IMR-90 (cell line): ENCODE measurements around the gene SRPK2. TPM values are rescaled to one million over a fixed set of nuclear protein-coding genes. Genes with fewer than 3 reads are reported as not detected.

Experiments used
- ATAC-seq: fragments of 200-7000 bp; cut with Tn5 transposase; 2 replicates; pipeline ENCODE4 v1.9.1; 2020; ENCODE audit warnings: low read depth, mild to moderate bottlenecking, moderate library complexity
- BruUV-seq: library from RNA; stranded (reverse); fragments of 400-500 nt; replicated peaks from 2 replicates; lab custom pipeline; 2021; lab: Mats Ljungman, UMichigan
- CTCF ChIA-PET: fragments of 300-600 bp; formaldehyde crosslinking; extraction: SDS; loops from one replicate; lab custom pipeline; 2021; ENCODE audit warnings: antibody characterized with exemption; lab: Yijun Ruan, JAX
- POLR2A ChIA-PET: fragments of 300-600 bp; sonication (Branson Sonifier 250); formaldehyde crosslinking; loops from one replicate; lab custom pipeline; 2022; ENCODE audit warnings: antibody characterized with exemption; ENCODE audit not compliant: unreplicated experiment; lab: Charles Lee
- DNase-seq: peaks from one replicate; pipeline ENCODE4 v3.0.0; 2013
- H2AFZ ChIP-seq: replicated peaks from 2 replicates; pipeline ENCODE3; 2013; ENCODE audit warnings: low read length, mild to moderate bottlenecking; ENCODE audit not compliant: poor library complexity
- H2AK5ac ChIP-seq: 2 replicates; pipeline ENCODE4 v1.6.1; 2013; ENCODE audit warnings: low read depth, low read length, inconsistent platforms
- H2AK9ac ChIP-seq: replicated peaks from 2 replicates; pipeline ENCODE3; 2013; ENCODE audit warnings: mild to moderate bottlenecking, low read depth, low read length, moderate library complexity; ENCODE audit not compliant: poor library complexity
- H2BK120ac ChIP-seq: 2 replicates; pipeline ENCODE4 v1.6.1; 2013; ENCODE audit warnings: low read depth, low read length, inconsistent platforms
- H2BK15ac ChIP-seq: 3 replicates; pipeline ENCODE4 v1.6.1; 2013; ENCODE audit warnings: low read depth, low read length, inconsistent platforms
- H2BK20ac ChIP-seq: 2 replicates; pipeline ENCODE4 v1.6.1; 2013; ENCODE audit warnings: low read depth, mild to moderate bottlenecking, inconsistent platforms, low read length, moderate library complexity
- H2BK5ac ChIP-seq: 2 replicates; pipeline ENCODE4 v1.6.1; 2013; ENCODE audit warnings: mild to moderate bottlenecking, low read depth, low read length, inconsistent platforms; ENCODE audit not compliant: poor library complexity, severe bottlenecking
- H3K14ac ChIP-seq: replicated peaks from 2 replicates; pipeline ENCODE4 v1.6.1; 2013; ENCODE audit warnings: low read depth, low read length, inconsistent platforms
- H3K18ac ChIP-seq: 2 replicates; pipeline ENCODE4 v1.6.1; 2013; ENCODE audit warnings: low read depth, low read length, control low read depth
- H3K23ac ChIP-seq: 2 replicates; pipeline ENCODE4 v1.6.1; 2013; ENCODE audit warnings: low read depth, low read length, inconsistent platforms
- H3K27ac ChIP-seq: 2 replicates; pipeline ENCODE4 v1.5.1; 2013; ENCODE audit warnings: mild to moderate bottlenecking, control low read depth, low read length; ENCODE audit not compliant: insufficient read depth
- H3K27me3 ChIP-seq: 2 replicates; pipeline ENCODE4 v1.6.1; 2013; ENCODE audit warnings: low read length; ENCODE audit not compliant: control insufficient read depth, insufficient read depth
- H3K36me3 ChIP-seq: 2 replicates; pipeline ENCODE4 v1.6.1; 2013; ENCODE audit warnings: low read length, mixed read lengths; ENCODE audit not compliant: control insufficient read depth, insufficient read depth
- H3K4ac ChIP-seq: 2 replicates; pipeline ENCODE4 v1.6.1; 2013; ENCODE audit warnings: low read depth, low read length, inconsistent platforms
- H3K4me1 ChIP-seq: 2 replicates; pipeline ENCODE4 v1.6.1; 2013; ENCODE audit warnings: low read length, mixed read lengths; ENCODE audit not compliant: control insufficient read depth, insufficient read depth
- H3K4me2 ChIP-seq: 2 replicates; pipeline ENCODE4 v1.6.1; 2013; ENCODE audit warnings: low read depth, mild to moderate bottlenecking, control low read depth, low read length, moderate library complexity
- H3K4me3 ChIP-seq: 2 replicates; pipeline ENCODE4 v1.5.1; 2013; ENCODE audit warnings: low read depth, mild to moderate bottlenecking, control low read depth, low read length, moderate library complexity; ENCODE audit not compliant: insufficient read depth
- H3K56ac ChIP-seq: 2 replicates; pipeline ENCODE4 v1.6.1; 2013; ENCODE audit warnings: low read length, inconsistent platforms; ENCODE audit not compliant: insufficient read depth; ENCODE audit errors: extremely low read depth
- H3K79me1 ChIP-seq, 2 experiments: 2 replicates each; pipeline ENCODE4 v1.6.1; 2013; ENCODE audit warnings: low read length in 2 of 2, inconsistent platforms in 1 of 2, low read depth in 1 of 2
- H3K9ac ChIP-seq: 2 replicates; pipeline ENCODE4 v1.6.1; 2013; ENCODE audit warnings: low read depth, low read length, control low read depth
- H3K9me1 ChIP-seq: 2 replicates; pipeline ENCODE4 v1.6.1; 2013; ENCODE audit warnings: low read length, inconsistent platforms; ENCODE audit not compliant: insufficient read depth
- H3K9me3 ChIP-seq: 2 replicates; pipeline ENCODE4 v1.6.1; 2013; ENCODE audit warnings: low read length; ENCODE audit not compliant: control insufficient read depth, insufficient read depth
- H4K20me1 ChIP-seq: 2 replicates; pipeline ENCODE4 v1.6.1; 2013; ENCODE audit warnings: low read length, inconsistent platforms; ENCODE audit not compliant: insufficient read depth
- H4K5ac ChIP-seq: 2 replicates; pipeline ENCODE4 v1.6.1; 2013; ENCODE audit warnings: mild to moderate bottlenecking, low read depth, low read length, control low read depth
- H4K8ac ChIP-seq, 2 experiments: 2 replicates each; pipeline ENCODE4 v1.6.1; 2013; ENCODE audit warnings: low read depth in 2 of 2, low read length in 2 of 2, control low read depth in 1 of 2, inconsistent platforms in 1 of 2
- H4K91ac ChIP-seq: 2 replicates; pipeline ENCODE4 v1.6.1; 2013; ENCODE audit warnings: low read depth, low read length, inconsistent platforms; ENCODE audit not compliant: insufficient read depth
- CEBPB ChIP-seq: IDR thresholded peaks from 2 replicates; pipeline ENCODE4 v1.6.1; 2012; ENCODE audit warnings: low read depth, low read length, improper control_type of control experiment
- ELK1 ChIP-seq: fragments of 150-350 bp; IDR thresholded peaks from 2 replicates; pipeline ENCODE4 v1.6.1; 2016; ENCODE audit warnings: low read depth, mild to moderate bottlenecking, low read length, moderate library complexity, borderline replicate concordance
- MAFK ChIP-seq: IDR thresholded peaks from 2 replicates; pipeline ENCODE4 v1.6.1; 2012; ENCODE audit warnings: low read depth, low read length, improper control_type of control experiment
- NFE2L2 ChIP-seq: fragments of 150-350 bp; IDR thresholded peaks from 2 replicates; pipeline ENCODE4 v1.6.1; 2016; ENCODE audit warnings: low read depth, mild to moderate bottlenecking, low read length
- RAD21 ChIP-seq: IDR thresholded peaks from 2 replicates; pipeline ENCODE4 v1.6.1; 2012; ENCODE audit warnings: low read length, improper control_type of control experiment
- RFX5 ChIP-seq: IDR thresholded peaks from 2 replicates; pipeline ENCODE4 v1.8.0; 2012; ENCODE audit warnings: low read depth, mild to moderate bottlenecking, low read length, moderate library complexity
- WGBS, 2 experiments: methylation state at CpG; one replicate each; pipeline versions ENCODE4 v1.1.5 to v1.1.7; 2013; ENCODE audit warnings: missing lambda C conversion rate in 2 of 2; ENCODE audit not compliant: insufficient read length in 1 of 2; ENCODE audit errors: extremely low coverage in 2 of 2; 5-methylcytosine and 5-hydroxymethylcytosine counted together
- dilution Hi-C: fragments of 300-500 bp; cut with HindIII; formaldehyde crosslinking; loops from one replicate; pipeline ENCODE4 v1.14.3; 2018; ENCODE audit warnings: low sequenced_read_pairs; ENCODE audit not compliant: unreplicated experiment
- in situ Hi-C: fragments of 300-500 bp; cut with MboI; formaldehyde crosslinking; loops from 3 replicates; pipeline ENCODE4 v1.14.3; 2019; ENCODE audit warnings: low sequenced_read_pairs, inconsistent platforms, mixed read lengths
- intact Hi-C: fragments of 100-400 bp; cut with micrococcal nuclease; formaldehyde crosslinking; loops from 2 replicates; pipeline ENCODE4 v1.10.0; 2022
- polyA plus RNA-seq, 3 experiments: library from polyadenylated mRNA; depleted of rRNA; stranded (reverse); fragments of >200 nt; gene quantifications; 2 replicates each; pipeline ENCODE4 v1.2.3, GENCODE V29; 2012; ENCODE audit warnings: low replicate concordance in 1 of 3
- total RNA-seq: library from RNA; depleted of rRNA; stranded (reverse); fragments of >200 nt; gene quantifications from 2 replicates; pipeline ENCODE4 v1.2.3, GENCODE V29; 2012

Gene SRPK2
- total and polyA plus RNA-seq, 2 of the 4 experiments (the other 2 are of a cell fraction), result 13.2 to 33.0 TPM

DNA sequence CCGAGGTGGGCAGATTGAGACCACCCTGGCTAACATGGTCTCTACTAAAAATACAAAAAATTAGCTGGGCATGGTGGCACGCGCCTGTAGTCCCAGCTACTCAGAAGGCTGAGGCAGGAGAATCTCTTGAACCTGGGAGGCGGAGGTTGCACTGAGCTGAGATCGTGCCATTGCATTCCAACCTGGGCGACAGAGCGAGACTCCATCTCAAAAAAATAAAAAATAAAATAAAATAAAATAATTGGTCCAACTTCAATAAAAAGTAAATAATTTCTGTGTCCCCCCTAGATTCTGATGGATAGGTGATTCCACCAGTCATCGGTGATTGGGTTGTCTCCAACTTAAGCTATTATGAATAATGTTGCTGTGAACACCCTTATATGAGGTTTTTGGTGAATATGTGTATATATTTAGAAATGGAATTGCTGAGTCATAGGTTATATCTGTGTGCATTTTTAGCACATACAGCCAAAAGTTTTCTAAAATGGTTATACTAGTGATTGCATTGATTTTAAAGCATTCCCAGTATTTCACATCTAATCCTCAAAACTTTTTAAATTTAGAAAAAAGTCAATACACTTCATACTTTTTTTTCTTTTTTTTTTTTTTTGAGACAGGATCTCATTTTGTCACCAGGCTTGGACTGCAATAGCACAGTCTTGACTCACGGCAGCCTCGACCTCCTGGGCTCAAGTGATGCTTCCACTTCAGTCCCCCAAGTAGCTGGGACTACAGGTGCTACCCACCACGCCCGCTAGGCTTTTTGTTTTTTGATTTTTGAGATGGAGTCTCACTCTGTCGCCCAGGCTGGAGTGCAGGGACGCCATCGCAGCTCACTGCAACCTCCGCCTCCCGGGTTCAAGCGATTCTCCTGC, 13.7 kb upstream of the SRPK2 start:
- H2BK120ac ChIP-seq, result no peak overlapping the region; the same call in 1 of the 2 replicates
- intact Hi-C loops, result loop anchor here (5.0 kb wide), 1 partner anchor 185 kb away; no protein-coding TSS in a partner anchor
- no peak overlapping the region for H2AK5ac ChIP-seq
- peak overlapping the region; percentile 53 for H2AFZ ChIP-seq
- no peaks in the 10 kb centered on the region for H3K9me3 ChIP-seq
- no peak overlapping the region for H2BK20ac ChIP-seq
- ChIA-PET POLR2A (no interaction called here), CTCF (interaction anchor here (0.6 to 1.0 kb wide), 3 partner anchors 10 to 247 kb away, joined by 3 to 6 read pairs (median 4); no protein-coding TSS in a partner anchor)
- H3K36me3 ChIP-seq, result no peaks in the 10 kb centered on the region
- peaks cover 5% of the 10 kb centered on the region for H3K4me1 ChIP-seq
- dilution Hi-C loops, result no loop called here
- BruUV-seq, result no TSS peak
- in situ Hi-C loops, result no loop called here
- H3K9me1 ChIP-seq, result no peaks in the 10 kb centered on the region
- H4K5ac ChIP-seq, result no peak overlapping the region
- peak overlapping the region; percentile 38; the same call in 1 of the 2 replicates for H3K27ac ChIP-seq
- H3K4me3 ChIP-seq, result no peak overlapping the region
- H2BK15ac ChIP-seq, result no peak overlapping the region
- H4K20me1 ChIP-seq, result no peaks in the 10 kb centered on the region
- H3K4me2 ChIP-seq, result no peak overlapping the region
- DNase-seq, result peak; percentile 55
- no peak for ATAC-seq
- H3K79me1 ChIP-seq, result no peaks in the 10 kb centered on the region
- 100% methylated on average over 4 of the region's 18 CpGs; no CpG with 5 or more reads in 1 of the 2 experiments for WGBS, 2 experiments
- no peak overlapping the region for H2BK5ac ChIP-seq
- H3K9ac ChIP-seq, result no peak overlapping the region
- peak overlapping the region; percentile 55 to 98; a peak in 2 of 4 replicates for H4K8ac ChIP-seq
- H4K91ac ChIP-seq, result no peak overlapping the region
- H3K18ac ChIP-seq, result 0 out of 2 replicates have a peak overlapping the region, but pooled peaks have one; percentile 13
- no peak overlapping the region for H3K4ac ChIP-seq
- no peaks in the 10 kb centered on the region for H3K27me3 ChIP-seq
- H3K23ac ChIP-seq, result no peak overlapping the region
- no peak overlapping the region for H3K56ac ChIP-seq
- H3K14ac ChIP-seq, result no peak overlapping the region
- TF ChIP-seq NFE2L2, result peak; percentile 97
- TF ChIP-seq ELK1, result no peak
- TF ChIP-seq RFX5, result no peak
- TF ChIP-seq RAD21, result no peak
- TF ChIP-seq MAFK, result peak; percentile 93
- TF ChIP-seq CEBPB, result no peak
- no peak overlapping the region for H2AK9ac ChIP-seq
